H9 (cell line): ENCODE data around the gene RTTN. TPM values are rescaled to one million over a fixed set of nuclear protein-coding genes. Genes with fewer than 3 reads are reported as not detected.

Experiments used
- DNase-seq: peaks from one replicate; pipeline ENCODE4 v3.0.0-alpha.2; 2017
- H2AFZ ChIP-seq: one replicate; pipeline ENCODE4 v1.6.1; 2013; ENCODE audit warnings: mild to moderate bottlenecking, low read length, control low read depth, moderate library complexity
- H2AK5ac ChIP-seq: 2 replicates; pipeline ENCODE4 v1.6.1; 2013; ENCODE audit warnings: low read length, control low read depth, mixed read lengths; ENCODE audit not compliant: insufficient read length
- H2BK120ac ChIP-seq: one replicate; pipeline ENCODE4 v1.6.1; 2013; ENCODE audit warnings: low read depth, mild to moderate bottlenecking, low read length, control low read depth, inconsistent platforms; ENCODE audit not compliant: poor library complexity, severe bottlenecking
- H2BK12ac ChIP-seq: 2 replicates; pipeline ENCODE4 v1.6.1; 2013; ENCODE audit warnings: low read length, control low read depth, mixed read lengths, low read depth; ENCODE audit not compliant: insufficient read length
- H2BK15ac ChIP-seq: 2 replicates; pipeline ENCODE4 v1.6.1; 2013; ENCODE audit warnings: low read depth, low read length, control low read depth
- H2BK20ac ChIP-seq: one replicate; pipeline ENCODE4 v1.6.1; 2013; ENCODE audit warnings: low read depth, mild to moderate bottlenecking, low read length, control low read depth, inconsistent platforms; ENCODE audit not compliant: poor library complexity, severe bottlenecking
- H2BK5ac ChIP-seq: 2 replicates; pipeline ENCODE4 v1.6.1; 2013; ENCODE audit warnings: low read length, control low read depth, mixed read lengths; ENCODE audit not compliant: insufficient read length
- H3K14ac ChIP-seq: 2 replicates; pipeline ENCODE4 v1.6.1; 2013; ENCODE audit warnings: low read length, control low read depth; ENCODE audit not compliant: insufficient read depth
- H3K18ac ChIP-seq: 2 replicates; pipeline ENCODE4 v1.6.1; 2013; ENCODE audit warnings: low read depth, mild to moderate bottlenecking, mixed read lengths, low read length, control low read depth; ENCODE audit not compliant: insufficient read length
- H3K23ac ChIP-seq: 2 replicates; pipeline ENCODE4 v1.6.1; 2013; ENCODE audit warnings: low read length, control low read depth, mixed read lengths, low read depth; ENCODE audit not compliant: insufficient read length
- H3K23me2 ChIP-seq: 2 replicates; pipeline ENCODE4 v1.6.1; 2013; ENCODE audit warnings: low read depth, mild to moderate bottlenecking, mixed read lengths, low read length, control low read depth; ENCODE audit not compliant: insufficient read length, poor library complexity, severe bottlenecking
- H3K27ac ChIP-seq: 2 replicates; pipeline ENCODE4 v1.5.1; 2013; ENCODE audit warnings: low read length, control low read depth, mixed read lengths, low read depth; ENCODE audit not compliant: insufficient read length
- H3K27me3 ChIP-seq: 2 replicates; pipeline ENCODE4 v1.6.1; 2013; ENCODE audit warnings: low read length, control low read depth, inconsistent platforms; ENCODE audit not compliant: insufficient read depth
- H3K4ac ChIP-seq: 2 replicates; pipeline ENCODE4 v1.6.1; 2013; ENCODE audit warnings: low read depth, mild to moderate bottlenecking, control low read depth, inconsistent platforms, low read length, moderate library complexity
- H3K4me1 ChIP-seq: 2 replicates; pipeline ENCODE4 v1.6.1; 2013; ENCODE audit warnings: low read length, control low read depth, inconsistent platforms; ENCODE audit not compliant: insufficient read depth
- H3K4me2 ChIP-seq: 2 replicates; pipeline ENCODE4 v1.6.1; 2013; ENCODE audit warnings: low read length, control low read depth, mixed read lengths; ENCODE audit not compliant: insufficient read length, insufficient read depth
- H3K56ac ChIP-seq: 2 replicates; pipeline ENCODE4 v1.6.1; 2013; ENCODE audit warnings: low read depth, mild to moderate bottlenecking, mixed read lengths, low read length, control low read depth; ENCODE audit not compliant: insufficient read length
- H3K79me1 ChIP-seq: 2 replicates; pipeline ENCODE4 v1.6.1; 2013; ENCODE audit warnings: low read depth, mild to moderate bottlenecking, moderate library complexity, low read length, control low read depth, inconsistent platforms; ENCODE audit not compliant: insufficient read depth, poor library complexity, severe bottlenecking
- H3K79me2 ChIP-seq: 2 replicates; pipeline ENCODE4 v1.6.1; 2013; ENCODE audit warnings: low read length, control low read depth, inconsistent platforms; ENCODE audit not compliant: insufficient read depth
- H3K9ac ChIP-seq: 2 replicates; pipeline ENCODE4 v1.6.1; 2013; ENCODE audit warnings: low read length, control low read depth, mixed read lengths; ENCODE audit not compliant: insufficient read length; ENCODE audit errors: extremely low read depth
- H3K9me3 ChIP-seq: one replicate; pipeline ENCODE4 v1.6.1; 2013; ENCODE audit warnings: low read depth, low read length, inconsistent platforms; ENCODE audit not compliant: control insufficient read depth
- H3T11ph ChIP-seq: one replicate; pipeline ENCODE4 v1.6.1; 2013; ENCODE audit warnings: mild to moderate bottlenecking, low read length, control low read depth, inconsistent platforms
- H4K20me1 ChIP-seq: one replicate; pipeline ENCODE4 v1.6.1; 2013; ENCODE audit not compliant: control insufficient read depth, insufficient read length, insufficient read depth
- H4K5ac ChIP-seq: 2 replicates; pipeline ENCODE4 v1.6.1; 2013; ENCODE audit warnings: low read depth, mild to moderate bottlenecking, mixed read lengths, low read length, control low read depth; ENCODE audit not compliant: insufficient read length
- H4K8ac ChIP-seq: replicated peaks from 2 replicates; pipeline ENCODE4 v1.6.1; 2013; ENCODE audit warnings: low read length, control low read depth, mixed read lengths, low read depth; ENCODE audit not compliant: insufficient read length
- H4K91ac ChIP-seq: 2 replicates; pipeline ENCODE4 v1.6.1; 2013; ENCODE audit warnings: low read depth, mild to moderate bottlenecking, moderate library complexity, mixed read lengths, low read length, control low read depth; ENCODE audit not compliant: insufficient read length
- H3K27ac Mint-ChIP-seq, 3 experiments: 2 replicates in 2 of 3; 3 replicates in 1 of 3; pipeline ENCODE4 v1.8.0; 2020 to 2021; ENCODE audit warnings: mixed read lengths in 3 of 3, mild to moderate bottlenecking in 1 of 3, moderate library complexity in 1 of 3
- H3K27me3 Mint-ChIP-seq: 2 replicates; pipeline ENCODE4 v1.8.0; 2021; ENCODE audit warnings: low read depth, mild to moderate bottlenecking, moderate library complexity, mixed read lengths
- H3K36me3 Mint-ChIP-seq, 3 experiments: 2 replicates in 2 of 3; 3 replicates in 1 of 3; pipeline ENCODE4 v1.8.0; 2020 to 2021; ENCODE audit warnings: low read depth in 3 of 3, mixed read lengths in 3 of 3; ENCODE audit not compliant: insufficient read depth in 1 of 3
- H3K4me1 Mint-ChIP-seq, 2 experiments: 2 replicates each; pipeline ENCODE4 v1.8.0; 2020; ENCODE audit warnings: mixed read lengths in 2 of 2
- H3K4me3 Mint-ChIP-seq, 2 experiments: 2 replicates in 1 of 2; 3 replicates in 1 of 2; pipeline ENCODE4 v1.8.0; 2020 to 2021; ENCODE audit warnings: mild to moderate bottlenecking in 2 of 2, mixed read lengths in 2 of 2, moderate library complexity in 1 of 2
- H3K9me3 Mint-ChIP-seq, 2 experiments: 2 replicates in 1 of 2; 3 replicates in 1 of 2; pipeline ENCODE4 v1.8.0; 2020; ENCODE audit warnings: mild to moderate bottlenecking in 2 of 2, mixed read lengths in 2 of 2, moderate library complexity in 1 of 2
- CTCF ChIP-seq: fragments of 200-600 bp; sonication (generic); conservative IDR thresholded peaks from 3 replicates; pipeline ENCODE4 v1.8.0; 2021; ENCODE audit warnings: antibody characterized with exemption, mild to moderate bottlenecking
- WGBS: extraction: QIAGEN DNeasy Blood & Tissue Kit; methylation state at CpG from one replicate; pipeline ENCODE4 v1.1.7; 2013; ENCODE audit warnings: missing lambda C conversion rate, low lambda C conversion rate, mixed read lengths; ENCODE audit not compliant: insufficient read length; ENCODE audit errors: extremely low coverage; 5-methylcytosine and 5-hydroxymethylcytosine counted together
- total RNA-seq: library from RNA; stranded (reverse); gene quantifications from 2 replicates; pipeline ENCODE4 v1.2.1, GENCODE V29; 2021

The RTTN gene
- total RNA-seq, 1 experiment from 2014 or later: 17.6 TPM

GRCh38 chr18:70039186-70039585 is 166.3 kb downstream of the RTTN start:
- WGBS: no CpG with 5 or more reads among the region's 2 CpGs
- H3K4me1 Mint-ChIP-seq: no peaks in the 10 kb centered on the region
- no peak overlapping the region for H3K23ac ChIP-seq
- H3K79me1 ChIP-seq: no peaks in the 10 kb centered on the region
- no peak overlapping the region for H3T11ph ChIP-seq
- H2AFZ ChIP-seq: no peak overlapping the region
- H3K27ac ChIP-seq: no peak overlapping the region
- no peak overlapping the region for H3K4me3 Mint-ChIP-seq
- H2BK20ac ChIP-seq: no peak overlapping the region
- TF ChIP-seq CTCF: no peak
- no peak overlapping the region for H3K56ac ChIP-seq
- no peaks in the 10 kb centered on the region for H3K9me3 ChIP-seq
- H3K23me2 ChIP-seq: no peaks in the 10 kb centered on the region
- H4K20me1 ChIP-seq: no peaks in the 10 kb centered on the region
- no peaks in the 10 kb centered on the region for H3K9me3 Mint-ChIP-seq
- no peaks in the 10 kb centered on the region for H3K4me1 ChIP-seq
- no peak overlapping the region for H3K4ac ChIP-seq
- no peak overlapping the region for H3K14ac ChIP-seq
- H4K5ac ChIP-seq: no peak overlapping the region
- H3K36me3 Mint-ChIP-seq: peaks cover 2 to 10% (median 4%) of the 10 kb centered on the region in 3 experiments; a peak in 4 of 7 replicates
- H3K79me2 ChIP-seq: no peaks in the 10 kb centered on the region
- DNase-seq: no peak
- no peak overlapping the region for H2AK5ac ChIP-seq
- H3K27me3 ChIP-seq: no peaks in the 10 kb centered on the region
- no peak overlapping the region for H3K27ac Mint-ChIP-seq
- no peak overlapping the region for H2BK12ac ChIP-seq
- H3K9ac ChIP-seq: no peak overlapping the region
- H4K91ac ChIP-seq: no peak overlapping the region
- no peaks in the 10 kb centered on the region for H3K27me3 Mint-ChIP-seq
- no peak overlapping the region for H3K18ac ChIP-seq
- H4K8ac ChIP-seq: no peak overlapping the region
- H3K4me2 ChIP-seq: no peak overlapping the region
- no peak overlapping the region for H2BK120ac ChIP-seq
- H2BK5ac ChIP-seq: no peak overlapping the region
- no peak overlapping the region for H2BK15ac ChIP-seq
